Measurements from ENCODE around the gene CD200.

GRCh38 chr3:112405845-112406244 is 72.9 kb downstream of the CD200 start:
- TF ChIP-seq CTCF (IDR thresholded peaks at IDR 0.05) (no peak), POLR2AphosphoS5 (IDR thresholded peaks at IDR 0.05) (no peak), EP300 (IDR thresholded peaks at IDR 0.05) (no peak), POLR2A (IDR thresholded peaks at IDR 0.05; ENCODE audit: low read depth) (no peak)

Data from esophagus muscularis mucosa (tissue), 4 donors.